ENCODE results near the gene FOXN4.

FOXN4 gene

GRCh38 chr12:109247831-109248654, 61.0 kb downstream of the FOXN4 start:
- no peak overlapping the region for H3K4me3 ChIP-seq (IDR thresholded peaks at IDR 0.05; ENCODE audit: insufficient read depth, low read depth, low read length)
- no peak overlapping the region for H2AFZ ChIP-seq (ENCODE audit: low read depth)
- no peak overlapping the region for H3K9ac ChIP-seq
- H3K4me2 ChIP-seq = no peak overlapping the region
- TF ChIP-seq, protein P1, sequence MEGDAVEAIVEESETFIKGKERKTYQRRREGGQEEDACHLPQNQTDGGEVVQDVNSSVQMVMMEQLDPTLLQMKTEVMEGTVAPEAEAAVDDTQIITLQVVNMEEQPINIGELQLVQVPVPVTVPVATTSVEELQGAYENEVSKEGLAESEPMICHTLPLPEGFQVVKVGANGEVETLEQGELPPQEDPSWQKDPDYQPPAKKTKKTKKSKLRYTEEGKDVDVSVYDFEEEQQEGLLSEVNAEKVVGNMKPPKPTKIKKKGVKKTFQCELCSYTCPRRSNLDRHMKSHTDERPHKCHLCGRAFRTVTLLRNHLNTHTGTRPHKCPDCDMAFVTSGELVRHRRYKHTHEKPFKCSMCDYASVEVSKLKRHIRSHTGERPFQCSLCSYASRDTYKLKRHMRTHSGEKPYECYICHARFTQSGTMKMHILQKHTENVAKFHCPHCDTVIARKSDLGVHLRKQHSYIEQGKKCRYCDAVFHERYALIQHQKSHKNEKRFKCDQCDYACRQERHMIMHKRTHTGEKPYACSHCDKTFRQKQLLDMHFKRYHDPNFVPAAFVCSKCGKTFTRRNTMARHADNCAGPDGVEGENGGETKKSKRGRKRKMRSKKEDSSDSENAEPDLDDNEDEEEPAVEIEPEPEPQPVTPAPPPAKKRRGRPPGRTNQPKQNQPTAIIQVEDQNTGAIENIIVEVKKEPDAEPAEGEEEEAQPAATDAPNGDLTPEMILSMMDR (conservative IDR thresholded peaks at IDR 0.05; ENCODE audit: low read depth, low read length) = no peak
- H3K27me3 ChIP-seq (ENCODE audit: insufficient read depth, low read depth) = no peaks in the 10 kb centered on the region
- H3K79me2 ChIP-seq (ENCODE audit: insufficient read depth, low read depth) = no peaks in the 10 kb centered on the region
- H3K36me3 ChIP-seq (ENCODE audit: insufficient read depth) = no peaks in the 10 kb centered on the region
- peaks cover 7% of the 10 kb centered on the region for H3K4me1 ChIP-seq (ENCODE audit: low read depth, poor library complexity, severe bottlenecking)
- H3K27ac ChIP-seq = no peak overlapping the region
- no peaks in the 10 kb centered on the region for H4K20me1 ChIP-seq (ENCODE audit: insufficient read depth)

DNA sequence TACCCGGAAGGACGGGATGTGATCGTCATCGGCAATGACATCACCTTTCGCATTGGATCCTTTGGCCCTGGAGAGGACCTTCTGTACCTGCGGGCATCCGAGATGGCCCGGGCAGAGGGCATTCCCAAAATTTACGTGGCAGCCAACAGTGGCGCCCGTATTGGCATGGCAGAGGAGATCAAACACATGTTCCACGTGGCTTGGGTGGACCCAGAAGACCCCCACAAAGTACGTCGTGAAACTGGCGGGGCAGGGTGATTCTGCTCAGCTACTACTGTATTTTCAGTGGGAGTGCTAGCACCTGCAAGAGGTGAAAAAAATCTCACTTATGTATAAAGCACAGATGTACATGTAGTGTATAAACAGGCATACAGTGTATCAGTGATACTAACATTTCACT, 62.9 kb downstream of the FOXN4 start:
- TF ChIP-seq, protein P1 (conservative IDR thresholded peaks at IDR 0.05; ENCODE audit: low read depth, low read length) = no peak
- Histone ChIP-seq H3K36me3 (ENCODE audit: insufficient read depth) (no peaks in the 10 kb centered on the region), H3K27ac (no peak overlapping the region), H3K9ac (no peak overlapping the region), H3K27me3 (ENCODE audit: insufficient read depth, low read depth) (no peaks in the 10 kb centered on the region), H3K4me2 (no peak overlapping the region), H3K4me3 (IDR thresholded peaks at IDR 0.05; ENCODE audit: insufficient read depth, low read depth, low read length) (no peak overlapping the region), H4K20me1 (ENCODE audit: insufficient read depth) (no peaks in the 10 kb centered on the region), H2AFZ (ENCODE audit: low read depth) (no peak overlapping the region), H3K79me2 (ENCODE audit: insufficient read depth, low read depth) (no peaks in the 10 kb centered on the region), H3K4me1 (ENCODE audit: low read depth, poor library complexity, severe bottlenecking) (peaks cover 7% of the 10 kb centered on the region)

GRCh38 chr12:109244073-109244472, 65.0 kb downstream of the FOXN4 start:
- Histone ChIP-seq H3K4me2 (no peak overlapping the region), H4K20me1 (ENCODE audit: insufficient read depth) (no peaks in the 10 kb centered on the region), H3K27me3 (ENCODE audit: insufficient read depth, low read depth) (no peaks in the 10 kb centered on the region), H3K36me3 (ENCODE audit: insufficient read depth) (no peaks in the 10 kb centered on the region), H2AFZ (ENCODE audit: low read depth) (no peak overlapping the region), H3K4me3 (IDR thresholded peaks at IDR 0.05; ENCODE audit: insufficient read depth, low read depth, low read length) (no peak overlapping the region), H3K4me1 (ENCODE audit: low read depth, poor library complexity, severe bottlenecking) (no peaks in the 10 kb centered on the region), H3K27ac (no peak overlapping the region), H3K9ac (no peak overlapping the region), H3K79me2 (ENCODE audit: insufficient read depth, low read depth) (no peaks in the 10 kb centered on the region)
- TF ChIP-seq, protein P1 (conservative IDR thresholded peaks at IDR 0.05; ENCODE audit: low read depth, low read length) = no peak

- H3K9ac ChIP-seq = no peak overlapping the region
- TF ChIP-seq, protein P1 (conservative IDR thresholded peaks at IDR 0.05; ENCODE audit: low read depth, low read length) = no peak
- H2AFZ ChIP-seq (ENCODE audit: low read depth) = no peak overlapping the region
- no peak overlapping the region for H3K4me3 ChIP-seq (IDR thresholded peaks at IDR 0.05; ENCODE audit: insufficient read depth, low read depth, low read length)
- H4K20me1 ChIP-seq (ENCODE audit: insufficient read depth) = no peaks in the 10 kb centered on the region
- no peaks in the 10 kb centered on the region for H3K79me2 ChIP-seq (ENCODE audit: insufficient read depth, low read depth)
- no peaks in the 10 kb centered on the region for H3K4me1 ChIP-seq (ENCODE audit: low read depth, poor library complexity, severe bottlenecking)
- H3K27me3 ChIP-seq (ENCODE audit: insufficient read depth, low read depth) = no peaks in the 10 kb centered on the region
- H3K4me2 ChIP-seq = no peak overlapping the region
- no peaks in the 10 kb centered on the region for H3K36me3 ChIP-seq (ENCODE audit: insufficient read depth)
- no peak overlapping the region for H3K27ac ChIP-seq
These were observed 67.1 kb downstream of the FOXN4 start for GRCh38 chr12:109241936-109242335.
